GM19023 (cell line): ENCODE data around the gene NECTIN4.
A peak's percentile ranks its signal among the peaks of the same experiment; 100 is the strongest.

Experiments
- ATAC-seq: cut with Tn5 transposase; IDR thresholded peaks from one replicate; pipeline ENCODE4 v1.9.1; 2021; ENCODE audit warnings: mild to moderate bottlenecking, moderate library complexity; ENCODE audit not compliant: unreplicated experiment

Gene NECTIN4

GRCh38 chr1:161083748-161084596 lies 5.4 kb downstream of the NECTIN4 start:
- no peak for ATAC-seq

DNA sequence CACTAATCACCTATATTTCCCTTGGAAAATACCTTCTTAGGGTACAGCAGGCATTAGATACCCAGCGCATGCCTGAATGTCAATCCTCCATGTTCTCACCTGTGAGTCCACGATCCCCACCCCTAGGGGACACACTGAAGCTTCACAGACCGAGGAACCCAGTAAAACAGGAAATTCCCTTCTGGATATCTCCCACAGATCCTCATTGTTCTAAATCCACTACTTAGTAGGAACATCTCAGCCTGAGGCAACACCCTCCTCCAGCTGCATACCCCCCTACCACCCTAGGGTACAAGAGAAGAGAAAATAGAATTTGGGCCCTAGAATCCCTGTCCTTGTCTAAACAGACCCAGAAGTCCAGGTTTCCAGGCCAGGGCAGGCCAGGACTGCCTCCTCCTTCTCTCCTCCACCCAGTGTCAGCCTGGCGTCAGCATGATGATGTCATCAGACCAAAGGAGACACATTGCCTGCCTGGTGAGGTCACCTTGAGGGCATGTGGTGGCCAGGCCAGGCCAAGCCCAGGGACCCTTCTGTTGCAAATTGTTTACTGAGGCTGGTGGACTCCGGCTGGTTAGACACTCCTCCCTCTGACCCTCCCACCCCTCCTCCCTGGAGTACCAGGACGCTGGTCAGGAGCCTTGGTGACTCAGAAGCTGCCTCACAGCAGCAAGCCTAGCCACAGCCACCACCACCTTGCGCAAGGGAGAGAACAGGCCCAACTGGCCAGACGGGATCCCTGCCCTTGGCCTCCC lies 6.2 kb downstream of the NECTIN4 start:
- ATAC-seq = no peak

DNA sequence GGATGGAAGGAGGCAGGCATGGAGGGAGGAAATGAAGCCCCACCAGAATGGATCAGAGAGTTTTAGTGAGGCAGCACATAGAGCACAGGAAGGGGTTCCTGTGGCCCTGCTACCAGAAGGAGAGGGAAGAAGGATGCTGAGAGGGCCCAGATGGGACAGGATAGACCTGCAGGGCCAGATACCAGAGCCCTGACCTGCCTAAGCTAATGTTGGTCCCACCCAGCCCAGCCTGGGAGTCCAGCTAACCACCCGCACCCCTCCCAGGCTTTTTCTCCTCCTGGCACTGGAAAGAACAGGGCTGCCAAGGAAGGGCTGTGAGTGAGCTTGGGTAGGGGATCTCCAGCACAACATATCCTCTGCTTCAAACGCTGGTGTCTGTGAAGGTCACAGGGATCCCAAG lies 6.9 kb downstream of the NECTIN4 start:
- no peak for ATAC-seq

GRCh38 chr1:161081519-161081918 lies 7.8 kb downstream of the NECTIN4 start:
- no peak for ATAC-seq

GRCh38 chr1:161080441-161081405 lies 8.6 kb downstream of the NECTIN4 start:
- ATAC-seq = no peak

DNA sequence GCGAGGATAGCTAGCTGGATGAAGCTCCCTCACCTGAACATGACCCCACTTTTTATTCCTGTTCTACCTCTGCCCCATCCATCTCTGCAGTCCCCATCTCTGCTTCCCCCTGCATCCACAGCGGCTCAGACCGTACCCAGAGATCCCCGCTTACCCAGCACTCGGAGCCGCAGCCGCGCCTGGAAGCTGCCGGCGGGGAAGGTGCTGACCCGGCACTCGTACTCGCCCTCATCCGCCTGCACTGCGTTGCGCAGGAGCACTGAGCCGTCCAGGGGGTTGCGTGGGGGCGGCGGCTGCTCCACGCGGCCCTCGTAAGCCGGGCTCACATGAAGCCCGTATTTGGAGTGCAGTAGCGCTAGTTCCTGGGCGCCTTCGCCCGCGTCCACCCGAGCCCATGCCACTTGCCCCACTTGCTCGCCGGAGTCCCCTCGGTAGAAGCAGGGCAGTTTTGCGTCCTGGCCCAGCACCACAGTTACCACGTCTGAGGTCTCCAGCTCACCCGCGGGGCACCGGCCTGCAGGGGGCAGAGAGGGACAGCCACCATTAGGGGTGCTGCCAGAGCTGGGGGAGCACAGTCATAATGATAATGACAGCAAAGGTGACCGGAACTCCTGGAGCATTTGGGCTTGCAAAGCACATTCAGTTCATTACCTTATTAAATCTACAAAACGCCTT lies 9.8 kb downstream of the NECTIN4 start:
- no peak for ATAC-seq

DNA sequence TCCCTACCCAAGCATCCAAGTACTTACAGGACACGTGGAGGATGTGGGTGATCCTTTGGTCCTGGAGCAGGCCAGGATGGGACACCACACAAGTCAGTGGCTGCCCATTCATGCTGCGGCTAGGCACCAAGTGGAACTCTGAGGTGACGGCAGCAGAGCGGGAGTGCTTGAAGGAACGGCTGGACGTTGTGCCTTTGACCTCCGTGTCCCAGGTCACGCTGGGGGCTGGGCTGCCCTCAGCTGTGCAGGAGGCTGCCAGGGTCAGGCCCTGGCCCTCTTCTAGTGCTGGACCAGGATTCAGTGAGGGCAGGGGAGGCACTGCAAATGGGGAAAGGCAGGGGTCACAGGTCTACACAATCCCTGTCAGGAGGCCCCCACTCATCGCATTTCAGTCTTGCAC lies 11.9 kb downstream of the NECTIN4 start:
- no peak for ATAC-seq

DNA sequence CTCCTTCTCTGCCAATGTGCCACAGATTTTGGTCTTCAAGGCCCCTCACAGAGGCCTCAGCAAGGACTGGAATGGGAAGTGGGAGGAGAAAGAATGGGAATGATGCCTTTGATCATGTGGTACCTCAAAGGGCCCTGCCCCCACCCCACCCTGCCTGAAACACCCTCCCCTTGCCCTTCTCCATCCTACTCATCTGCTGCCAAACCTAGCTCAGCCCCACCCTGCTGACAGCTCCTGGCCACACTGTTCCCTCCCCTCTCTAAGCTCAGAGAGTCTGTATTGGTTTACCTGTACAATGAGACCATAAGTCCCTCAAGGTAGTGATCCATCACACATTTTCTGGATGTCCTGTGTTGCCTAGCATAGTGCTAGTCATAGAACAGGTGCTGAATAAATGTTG lies 12.9 kb downstream of the NECTIN4 start:
- ATAC-seq = no peak

GRCh38 chr1:161074676-161075368 lies 14.5 kb downstream of the NECTIN4 start:
- no peak for ATAC-seq

- ATAC-seq = no peak
Observed at GRCh38 chr1:161073474-161074121, 15.8 kb downstream of the NECTIN4 start.

DNA sequence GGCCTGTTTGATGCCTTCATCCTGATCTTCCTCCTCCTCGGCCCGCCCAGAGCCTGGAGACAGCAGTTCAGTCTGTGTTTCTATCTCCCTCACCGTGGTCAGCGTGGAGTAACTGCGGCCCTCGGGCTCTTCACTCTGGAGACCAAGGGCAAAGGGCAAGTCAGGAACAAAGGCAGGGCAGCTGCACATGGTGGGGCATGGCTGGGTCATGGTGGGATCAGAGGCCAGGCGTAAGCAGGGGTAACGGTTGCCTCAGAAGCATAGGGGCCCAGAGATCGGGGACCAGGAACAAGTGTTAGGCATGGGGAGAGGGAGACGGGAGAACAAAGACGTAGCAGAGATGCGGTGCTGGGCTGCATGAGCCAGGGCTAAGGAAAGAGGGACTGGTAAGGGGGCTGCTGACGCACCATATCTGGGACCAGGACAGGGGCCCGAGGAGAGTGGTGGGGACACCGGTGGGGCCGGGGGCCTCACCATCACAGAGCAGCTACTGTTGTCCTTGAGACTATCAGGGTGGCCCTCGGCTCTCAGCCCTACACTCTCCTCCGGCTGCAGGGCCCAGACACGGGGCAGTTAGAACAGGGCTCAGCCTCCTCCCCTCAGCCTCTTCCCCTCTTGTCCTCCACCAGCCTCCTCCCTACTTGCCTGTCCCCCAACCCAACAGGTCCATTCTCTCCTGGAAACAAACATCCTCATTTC lies 16.5 kb downstream of the NECTIN4 start:
- no peak for ATAC-seq

DNA sequence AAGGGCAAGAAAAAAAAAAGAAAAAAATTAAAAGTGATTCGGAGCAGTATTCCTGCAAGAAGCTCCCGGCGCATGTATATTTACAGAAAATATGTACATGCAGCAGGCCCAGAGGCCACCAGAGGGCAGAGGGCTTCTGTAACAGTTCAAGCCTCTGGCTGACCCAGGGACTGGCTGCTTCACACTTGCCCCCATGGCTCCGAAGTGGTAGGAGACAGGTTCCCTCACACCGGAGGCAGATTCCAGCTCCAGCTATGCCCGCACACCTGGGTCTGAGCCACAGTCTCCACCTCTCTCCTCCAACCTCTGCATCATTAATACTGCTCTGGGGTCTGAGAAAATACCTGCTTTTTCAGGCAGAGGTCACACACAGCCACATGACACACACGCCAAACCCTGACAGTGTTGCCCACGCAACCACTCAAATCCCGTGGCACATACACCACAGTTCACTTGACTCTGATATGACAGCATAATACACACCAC lies 17.4 kb downstream of the NECTIN4 start:
- ATAC-seq = no peak

DNA sequence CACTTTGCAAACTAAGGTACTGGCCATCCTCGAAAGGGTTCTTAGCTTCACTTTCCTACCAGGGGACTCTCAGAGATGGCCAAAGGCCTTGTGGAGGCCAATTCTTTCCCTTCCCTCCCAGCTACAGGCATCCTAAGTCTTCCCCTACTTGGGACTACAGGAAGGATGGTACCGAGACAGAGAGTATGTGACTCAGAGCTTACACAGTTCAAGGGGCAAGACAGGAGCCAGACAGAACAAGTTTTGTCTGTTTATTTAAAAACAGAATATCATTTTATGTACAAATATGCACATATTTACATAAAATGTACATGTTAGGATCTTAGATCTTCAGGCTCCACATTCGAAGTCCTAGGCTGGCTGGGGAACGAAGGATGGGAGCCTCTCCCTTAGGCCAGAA lies 18.6 kb downstream of the NECTIN4 start:
- no peak for ATAC-seq

GRCh38 chr1:161069731-161070270 lies 19.6 kb downstream of the NECTIN4 start, which contains the start of gene ARHGAP30:
ARHGAP30 (minus strand) TSS chr1:161069891; CDS start chr1:161069624, 267 bp downstream.
- peak; percentile 85 for ATAC-seq

- peak; percentile 9 for ATAC-seq
Observed at GRCh38 chr1:161069241-161069640, 20.1 kb downstream of the NECTIN4 start.

- peak; percentile 49 for ATAC-seq
Observed at GRCh38 chr1:161068306-161069234, 20.8 kb downstream of the NECTIN4 start.

DNA sequence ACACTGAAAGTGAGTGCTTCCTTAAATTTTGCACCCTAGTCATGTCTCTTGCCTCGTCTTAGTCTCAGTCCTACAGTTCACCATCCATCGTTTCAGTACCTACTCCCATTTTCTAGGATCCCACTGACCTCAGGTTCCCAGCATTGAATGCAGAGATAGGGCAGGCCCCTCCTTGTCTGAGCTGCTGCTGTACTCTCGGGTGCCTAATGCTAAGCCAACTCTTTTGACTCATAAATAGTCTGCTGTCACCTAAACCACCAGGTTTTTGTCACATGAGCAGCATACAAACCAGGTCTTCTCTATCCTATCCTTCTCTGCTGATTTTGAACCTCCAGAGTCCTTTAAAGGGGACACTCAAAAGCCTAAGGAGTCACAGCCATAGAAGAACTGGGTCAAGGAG lies 22.7 kb downstream of the NECTIN4 start:
- no peak for ATAC-seq
